ENCODE results near the gene MYF6.

GRCh38 chr12:80700327-80700726 is 7.1 kb upstream of the MYF6 start:
- TF ChIP-seq CTCF (tag by site-specific recombination; IDR thresholded peaks at IDR 0.05) (no peak), ZNF843 (tag by site-specific recombination; IDR thresholded peaks at IDR 0.05) (no peak), ZNF654 (tag by site-specific recombination; IDR thresholded peaks at IDR 0.05; ENCODE audit: low read depth) (no peak)

All from HEK293 (cell line).